Measurements from ENCODE around the gene PPL.
A peak's percentile ranks its signal among the peaks of the same experiment; 100 is the strongest.

The PPL gene

GRCh38 chr16:4945560-4946502, 8.9 kb upstream of the PPL start:
- no peak for TF ChIP-seq CREB1 (IDR thresholded peaks at IDR 0.05; ENCODE audit: low read depth)
- TF ChIP-seq USF1 (IDR thresholded peaks at IDR 0.05): no peak
- 0 out of 2 replicates have a peak, but pooled peaks have one; percentile 23 for TF ChIP-seq MAX (IDR thresholded peaks at IDR 0.05)
- peak; percentile 92 for TF ChIP-seq EP300 (IDR thresholded peaks at IDR 0.05; ENCODE audit: borderline replicate concordance)
- peak; percentile 99 for TF ChIP-seq NFIC (IDR thresholded peaks at IDR 0.05)
- TF ChIP-seq TCF12 (IDR thresholded peaks at IDR 0.05; ENCODE audit: low read depth): peak; percentile 95
- no peak for TF ChIP-seq ZBTB7A (IDR thresholded peaks at IDR 0.05; ENCODE audit: low read depth)
- peak; percentile 83 for TF ChIP-seq FOXM1 (IDR thresholded peaks at IDR 0.05; ENCODE audit: borderline replicate concordance, low read depth)
- no peak for TF ChIP-seq RAD21 (IDR thresholded peaks at IDR 0.05; ENCODE audit: low read depth)
- TF ChIP-seq YY1 (IDR thresholded peaks at IDR 0.05; ENCODE audit: low read depth): peak; percentile 64; the same call in 1 of the 2 replicates
- no peak for TF ChIP-seq EGR1 (IDR thresholded peaks at IDR 0.05)
- TF ChIP-seq CEBPB (IDR thresholded peaks at IDR 0.05): no peak
- TF ChIP-seq TEAD4 (IDR thresholded peaks at IDR 0.05): peak; percentile 96
- TF ChIP-seq REST (IDR thresholded peaks at IDR 0.05; ENCODE audit: low read depth): no peak
- no peak for TF ChIP-seq TAF1 (IDR thresholded peaks at IDR 0.05; ENCODE audit: low read depth)

GRCh38 chr16:4944333-4945281, 7.7 kb upstream of the PPL start:
- TF ChIP-seq MAX (IDR thresholded peaks at IDR 0.05) (peak; percentile 70), CREB1 (IDR thresholded peaks at IDR 0.05; ENCODE audit: low read depth) (no peak), CEBPB (IDR thresholded peaks at IDR 0.05) (no peak), TEAD4 (IDR thresholded peaks at IDR 0.05) (peak; percentile 94), USF1 (IDR thresholded peaks at IDR 0.05) (no peak), YY1 (IDR thresholded peaks at IDR 0.05; ENCODE audit: low read depth) (no peak), RAD21 (IDR thresholded peaks at IDR 0.05; ENCODE audit: low read depth) (no peak), TCF12 (IDR thresholded peaks at IDR 0.05; ENCODE audit: low read depth) (peak; percentile 95), REST (IDR thresholded peaks at IDR 0.05; ENCODE audit: low read depth) (no peak), TAF1 (IDR thresholded peaks at IDR 0.05; ENCODE audit: low read depth) (no peak), EP300 (IDR thresholded peaks at IDR 0.05; ENCODE audit: borderline replicate concordance) (peak; percentile 89), FOXM1 (IDR thresholded peaks at IDR 0.05; ENCODE audit: borderline replicate concordance, low read depth) (peak; percentile 70), EGR1 (IDR thresholded peaks at IDR 0.05) (no peak), NFIC (IDR thresholded peaks at IDR 0.05) (peak; percentile 97), ZBTB7A (IDR thresholded peaks at IDR 0.05; ENCODE audit: low read depth) (peak; percentile 93)

GRCh38 chr16:4942481-4942880, 5.5 kb upstream of the PPL start:
- TF ChIP-seq USF1 (IDR thresholded peaks at IDR 0.05) (no peak), ZBTB7A (IDR thresholded peaks at IDR 0.05; ENCODE audit: low read depth) (no peak), EGR1 (IDR thresholded peaks at IDR 0.05) (no peak), TCF12 (IDR thresholded peaks at IDR 0.05; ENCODE audit: low read depth) (no peak), TAF1 (IDR thresholded peaks at IDR 0.05; ENCODE audit: low read depth) (no peak), RAD21 (IDR thresholded peaks at IDR 0.05; ENCODE audit: low read depth) (no peak), MAX (IDR thresholded peaks at IDR 0.05) (no peak), FOXM1 (IDR thresholded peaks at IDR 0.05; ENCODE audit: borderline replicate concordance, low read depth) (no peak), EP300 (IDR thresholded peaks at IDR 0.05; ENCODE audit: borderline replicate concordance) (no peak), REST (IDR thresholded peaks at IDR 0.05; ENCODE audit: low read depth) (no peak), CEBPB (IDR thresholded peaks at IDR 0.05) (no peak), NFIC (IDR thresholded peaks at IDR 0.05) (no peak), TEAD4 (IDR thresholded peaks at IDR 0.05) (no peak), CREB1 (IDR thresholded peaks at IDR 0.05; ENCODE audit: low read depth) (no peak), YY1 (IDR thresholded peaks at IDR 0.05; ENCODE audit: low read depth) (no peak)
